SK-N-SH (cell line): ENCODE results near the gene RNF11. TPM values are rescaled to one million over a fixed set of nuclear protein-coding genes. Genes with fewer than 3 reads are reported as not detected.

Experiments used
- CTCF ChIA-PET: fragments of 300-600, 350-600 bp; formaldehyde crosslinking; extraction: SDS; loops from one replicate; lab custom pipeline; 2021; lab: Yijun Ruan, JAX
- POLR2A ChIA-PET: fragments of 350-600 bp; sonication (Branson Sonifier 250); formaldehyde crosslinking; extraction: SDS; loops from one replicate; lab custom pipeline; 2020; ENCODE audit warnings: antibody characterized with exemption, inconsistent platforms; lab: Yijun Ruan, JAX
- DNase-seq: peaks from one replicate; pipeline ENCODE4 v3.0.0; 2012
- H2AFZ ChIP-seq: fragments of 200-600 bp; sonication (generic); 2 replicates; pipeline ENCODE4 v1.8.1; 2016; ENCODE audit warnings: antibody characterized with exemption, mild to moderate bottlenecking, low read depth
- H3F3A ChIP-seq: fragments of 200-600 bp; sonication (generic); replicated peaks from 2 replicates; pipeline ENCODE3; 2016; ENCODE audit warnings: antibody characterized with exemption, mild to moderate bottlenecking; ENCODE audit not compliant: insufficient read depth
- H3K27ac ChIP-seq, 2 experiments: fragments of 200-500 bp in 1 of 2; fragments of 200-600 bp in 1 of 2; sonication (Bioruptor generic) in 1 of 2; sonication (generic), shearing (Covaris generic) in 1 of 2; 2 replicates each; pipeline versions ENCODE4 v1.5.1 to v1.6.1; 2014 to 2016; ENCODE audit warnings: low read depth in 2 of 2, inconsistent platforms in 1 of 2, low read length in 1 of 2, mild to moderate bottlenecking in 1 of 2, mixed read lengths in 1 of 2
- H3K27me3 ChIP-seq: fragments of 200-600 bp; sonication (generic), shearing (Covaris generic); 2 replicates; pipeline ENCODE4 v1.6.1; 2016; ENCODE audit warnings: mixed run types; ENCODE audit not compliant: insufficient read depth
- H3K36me3 ChIP-seq, 2 experiments: fragments of 200-500 bp in 1 of 2; fragments of 200-600 bp in 1 of 2; sonication (Bioruptor generic) in 1 of 2; sonication (generic) in 1 of 2; replicated peaks in 1 of 2; 2 replicates each; pipeline versions ENCODE3 to v1.5.1; 2014 to 2016; ENCODE audit warnings: low read length in 1 of 2, mild to moderate bottlenecking in 1 of 2; ENCODE audit not compliant: insufficient read depth in 2 of 2, control insufficient read depth in 1 of 2
- H3K4me1 ChIP-seq, 2 experiments: fragments of 200-500 bp in 1 of 2; fragments of 200-600 bp in 1 of 2; sonication (Bioruptor generic) in 1 of 2; sonication (generic), shearing (Covaris generic) in 1 of 2; 2 replicates each; pipeline versions ENCODE4 v1.5.1 to v1.6.1; 2014 to 2016; ENCODE audit warnings: low read depth in 1 of 2, low read length in 1 of 2, mixed run types in 1 of 2; ENCODE audit not compliant: insufficient read depth in 2 of 2, control insufficient read depth in 1 of 2
- H3K4me2 ChIP-seq: fragments of 200-600 bp; sonication (generic), shearing (Covaris generic); 2 replicates; pipeline ENCODE4 v1.6.1; 2017; ENCODE audit warnings: mixed run types
- H3K4me3 ChIP-seq, 2 experiments: fragments of 200-500 bp in 1 of 2; fragments of 200-600 bp in 1 of 2; sonication (Bioruptor generic) in 1 of 2; sonication (generic), shearing (Covaris generic) in 1 of 2; 2 replicates each; pipeline versions ENCODE4 v1.5.1 to v1.8.1; 2014 to 2016; ENCODE audit warnings: low read depth in 2 of 2, inconsistent platforms in 1 of 2, low read length in 1 of 2, mild to moderate bottlenecking in 1 of 2, mixed read lengths in 1 of 2, moderate library complexity in 1 of 2
- H3K79me2 ChIP-seq: fragments of 200-600 bp; sonication (generic); 2 replicates; pipeline ENCODE4 v1.8.1; 2017; ENCODE audit warnings: mild to moderate bottlenecking; ENCODE audit not compliant: insufficient read depth
- H3K9ac ChIP-seq: fragments of 200-600 bp; sonication (generic); 2 replicates; pipeline ENCODE4 v1.6.1; 2017; ENCODE audit warnings: mixed run types
- H3K9me2 ChIP-seq: fragments of 200-600 bp; sonication (generic); 2 replicates; pipeline ENCODE4 v1.6.1; 2017; ENCODE audit warnings: mixed run types
- H3K9me3 ChIP-seq: fragments of 200-600 bp; sonication (generic); 2 replicates; pipeline ENCODE4 v1.6.1; 2017; ENCODE audit warnings: mixed run types, mild to moderate bottlenecking, moderate library complexity
- H4K20me1 ChIP-seq: fragments of 200-600 bp; sonication (generic); 2 replicates; pipeline ENCODE4 v1.6.1; 2017; ENCODE audit warnings: mild to moderate bottlenecking, mixed run types; ENCODE audit not compliant: insufficient read depth
- CHD2 ChIP-seq: fragments of 150-350 bp; IDR thresholded peaks from 2 replicates; pipeline ENCODE4 v1.6.1; 2018; ENCODE audit warnings: low read length; ENCODE audit not compliant: partially characterized antibody
- EZH2phosphoT487 ChIP-seq: fragments of 200-600 bp; sonication (generic); IDR thresholded peaks from 2 replicates; pipeline ENCODE4 v1.6.1; 2017; ENCODE audit warnings: low read depth, mixed run types, mild to moderate bottlenecking, antibody characterized with exemption, moderate library complexity, borderline replicate concordance
- FOSL2 ChIP-seq: IDR thresholded peaks from 2 replicates; pipeline ENCODE4 v1.4.0; 2012; ENCODE audit warnings: low read depth, mild to moderate bottlenecking, moderate library complexity, borderline replicate concordance
- FOXM1 ChIP-seq: IDR thresholded peaks from 2 replicates; pipeline ENCODE4 v1.4.0; 2012; ENCODE audit warnings: low read depth, mild to moderate bottlenecking
- GABPA ChIP-seq: IDR thresholded peaks from 2 replicates; pipeline ENCODE4 v1.4.0; 2012; ENCODE audit warnings: low read depth, mild to moderate bottlenecking
- IRF3 ChIP-seq: fragments of 150-350 bp; IDR thresholded peaks from 2 replicates; pipeline ENCODE4 v1.6.1; 2016; ENCODE audit warnings: mild to moderate bottlenecking, low read depth, low read length
- MAX ChIP-seq: IDR thresholded peaks from 2 replicates; pipeline ENCODE4 v1.4.0; 2012; ENCODE audit warnings: low read depth
- MEF2A ChIP-seq: IDR thresholded peaks from 2 replicates; pipeline ENCODE4 v1.4.0; 2012; ENCODE audit warnings: low read depth, borderline replicate concordance
- MXI1 ChIP-seq: IDR thresholded peaks from 2 replicates; pipeline ENCODE4 v1.6.1; 2012; ENCODE audit warnings: mild to moderate bottlenecking, low read depth, low read length, improper control_type of control experiment
- NFIC ChIP-seq: IDR thresholded peaks from 2 replicates; pipeline ENCODE4 v1.4.0; 2012; ENCODE audit warnings: borderline replicate concordance
- NRF1 ChIP-seq: IDR thresholded peaks from 2 replicates; pipeline ENCODE4 v1.6.1; 2012; ENCODE audit warnings: low read depth, mild to moderate bottlenecking, low read length
- PBX3 ChIP-seq: IDR thresholded peaks from 2 replicates; pipeline ENCODE4; 2012
- POLR2AphosphoS5 ChIP-seq: IDR thresholded peaks from 2 replicates; pipeline ENCODE4 v1.6.1; 2012; ENCODE audit warnings: low read depth, low read length
- RAD21 ChIP-seq: IDR thresholded peaks from 2 replicates; pipeline ENCODE4 v1.6.1; 2012; ENCODE audit warnings: mild to moderate bottlenecking, low read length
- REST ChIP-seq: IDR thresholded peaks from 2 replicates; pipeline ENCODE4 v1.6.1; 2012; ENCODE audit warnings: mild to moderate bottlenecking, low read depth, low read length, moderate library complexity
- SIN3A ChIP-seq: IDR thresholded peaks from 2 replicates; pipeline ENCODE4 v1.6.1; 2012; ENCODE audit warnings: low read depth, mild to moderate bottlenecking, low read length, moderate library complexity, borderline replicate concordance
- TCF12 ChIP-seq: IDR thresholded peaks from 2 replicates; pipeline ENCODE4 v1.4.0; 2012
- ZBTB33 ChIP-seq: IDR thresholded peaks from 2 replicates; pipeline ENCODE4 v1.4.0; 2012; ENCODE audit warnings: low read depth, borderline replicate concordance
- WGBS: methylation state at CpG from one replicate; pipeline ENCODE4 v1.1.6; 2017; ENCODE audit warnings: low lambda C conversion rate; 5-methylcytosine and 5-hydroxymethylcytosine counted together
- polyA plus RNA-seq, 3 experiments: library from polyadenylated mRNA; depleted of rRNA; stranded (reverse); fragments of >200 nt; gene quantifications; 2 replicates each; pipeline ENCODE4 v1.2.3, GENCODE V29; 2012
- TF ChIP-seq, protein P1 (sequence below): IDR thresholded peaks from 2 replicates; pipeline ENCODE4 v1.4.0; 2012; ENCODE audit warnings: low read depth, borderline replicate concordance

RNF11 gene
- polyA plus RNA-seq, 1 of the 3 experiments (the other 2 are of a cell fraction) = 62.5 TPM

- peaks cover 9% of the 10 kb centered on the region for H3F3A ChIP-seq
- H4K20me1 ChIP-seq = no peaks in the 10 kb centered on the region
- no peak for DNase-seq
- POLR2A ChIA-PET = no interaction called here
- H3K4me1 ChIP-seq = peaks cover 0 to 9% of the 10 kb centered on the region in 2 experiments; a peak in 1 of 4 replicates
- H3K79me2 ChIP-seq = no peaks in the 10 kb centered on the region
- no peaks in the 10 kb centered on the region for H3K9me3 ChIP-seq
- H3K9me2 ChIP-seq = no peaks in the 10 kb centered on the region
- H2AFZ ChIP-seq = no peak overlapping the region
- no peak overlapping the region for H3K27ac ChIP-seq
- no peak overlapping the region for H3K9ac ChIP-seq
- no peak overlapping the region for H3K4me2 ChIP-seq
- H3K36me3 ChIP-seq = no peaks in the 10 kb centered on the region
- H3K4me3 ChIP-seq = no peak overlapping the region
- TF ChIP-seq FOXM1 (no peak), POLR2AphosphoS5 (no peak), FOSL2 (no peak), MXI1 (no peak), CHD2 (no peak), TCF12 (no peak), PBX3 (no peak), GABPA (no peak), REST (no peak), EZH2phosphoT487 (no peak)
- CTCF ChIA-PET = interaction anchor here (1.2 to 1.3 kb wide), 2 partner anchors 19 to 22 kb away, joined by 3 to 6 read pairs; no protein-coding TSS in a partner anchor
- 84% methylated on average over 3 of the region's 3 CpGs for WGBS
- H3K27me3 ChIP-seq = no peaks in the 10 kb centered on the region
Measured at GRCh38 chr1:51210676-51211075, 25.4 kb upstream of the RNF11 start.

DNA sequence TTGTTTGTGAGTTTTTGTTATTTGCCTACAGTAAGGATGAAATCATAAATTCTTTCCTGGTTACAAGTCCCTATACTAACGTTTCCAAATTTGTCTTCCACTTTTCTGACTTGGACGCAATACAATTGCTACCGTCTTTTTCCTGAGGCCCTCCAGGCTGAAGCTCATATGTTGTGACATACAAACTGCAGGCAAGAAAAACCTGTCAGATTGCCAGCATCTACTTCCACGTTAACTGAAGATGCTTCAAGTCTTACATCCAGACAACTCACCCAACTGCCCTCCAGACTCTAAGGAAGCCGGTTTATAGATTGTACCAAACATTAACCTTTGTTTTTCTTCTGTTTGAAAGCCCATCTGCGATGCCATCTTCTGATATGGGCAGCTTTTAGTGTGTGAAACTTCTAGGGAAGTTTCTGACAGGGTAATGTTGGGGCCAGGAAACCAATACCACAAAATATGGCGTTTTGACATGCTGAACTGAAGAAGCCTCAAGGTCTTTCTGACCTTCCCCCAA lies 21.4 kb upstream of the RNF11 start:
- H3K4me3 ChIP-seq = no peak overlapping the region
- no peak overlapping the region for H3K9ac ChIP-seq
- DNase-seq = no peak
- no peaks in the 10 kb centered on the region for H4K20me1 ChIP-seq
- H2AFZ ChIP-seq = peak overlapping the region; percentile 44; the same call in 1 of the 2 replicates
- H3K79me2 ChIP-seq = no peaks in the 10 kb centered on the region
- H3K4me2 ChIP-seq = 0 out of 2 replicates have a peak overlapping the region, but pooled peaks have one; percentile 2
- 47% methylated on average over 7 of the region's 7 CpGs for WGBS
- ChIA-PET CTCF (interaction anchor here (0.8 to 2.1 kb wide), 3 partner anchors 22 to 26 kb away, joined by 3 to 5 read pairs (median 4); no protein-coding TSS in a partner anchor), POLR2A (no interaction called here)
- no peaks in the 10 kb centered on the region for H3K36me3 ChIP-seq
- H3K27me3 ChIP-seq = no peaks in the 10 kb centered on the region
- peaks cover 0 to 9% of the 10 kb centered on the region in 2 experiments; a peak in 1 of 4 replicates for H3K4me1 ChIP-seq
- H3K9me2 ChIP-seq = no peaks in the 10 kb centered on the region
- peaks cover 9% of the 10 kb centered on the region for H3F3A ChIP-seq
- no peaks in the 10 kb centered on the region for H3K9me3 ChIP-seq
- no peak overlapping the region; a peak in 1 of 4 replicates for H3K27ac ChIP-seq
- no peak for TF ChIP-seq FOXM1
- TF ChIP-seq SIN3A = no peak
- TF ChIP-seq MEF2A = peak; percentile 31; the same call in 1 of the 2 replicates
- TF ChIP-seq, protein P1, sequence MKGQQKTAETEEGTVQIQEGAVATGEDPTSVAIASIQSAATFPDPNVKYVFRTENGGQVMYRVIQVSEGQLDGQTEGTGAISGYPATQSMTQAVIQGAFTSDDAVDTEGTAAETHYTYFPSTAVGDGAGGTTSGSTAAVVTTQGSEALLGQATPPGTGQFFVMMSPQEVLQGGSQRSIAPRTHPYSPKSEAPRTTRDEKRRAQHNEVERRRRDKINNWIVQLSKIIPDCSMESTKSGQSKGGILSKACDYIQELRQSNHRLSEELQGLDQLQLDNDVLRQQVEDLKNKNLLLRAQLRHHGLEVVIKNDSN = no peak
- no peak for TF ChIP-seq IRF3
- no peak for TF ChIP-seq POLR2AphosphoS5
- TF ChIP-seq RAD21 = no peak
- TF ChIP-seq MAX = no peak
- TF ChIP-seq ZBTB33 = no peak
- no peak for TF ChIP-seq NRF1
- TF ChIP-seq NFIC = peak; percentile 78
